Progenitor cell of endocrine pancreas (in vitro differentiated cells): ENCODE data around the gene FSCN2. TPM values are rescaled to one million over a fixed set of nuclear protein-coding genes. Genes with fewer than 3 reads are reported as not detected.
A peak's percentile ranks its signal among the peaks of the same experiment; 100 is the strongest.

Experiments
- DNase-seq: peaks from one replicate; pipeline ENCODE4 v3.0.0; 2021; ENCODE audit warnings: low spot score; ENCODE audit not compliant: unreplicated experiment
- H3K27ac Mint-ChIP-seq: 2 replicates; pipeline ENCODE4 v1.8.0; 2021; ENCODE audit warnings: mild to moderate bottlenecking, moderate library complexity, mixed read lengths
- H3K27me3 Mint-ChIP-seq: 2 replicates; pipeline ENCODE4 v1.8.0; 2021; ENCODE audit warnings: mixed read lengths
- H3K36me3 Mint-ChIP-seq: 2 replicates; pipeline ENCODE4 v1.8.0; 2022; ENCODE audit warnings: mixed read lengths; ENCODE audit not compliant: insufficient read depth
- H3K4me1 Mint-ChIP-seq: 2 replicates; pipeline ENCODE4 v1.8.0; 2021; ENCODE audit warnings: low read depth, mixed read lengths
- H3K4me3 Mint-ChIP-seq: 2 replicates; pipeline ENCODE4 v1.8.0; 2021; ENCODE audit warnings: low read depth, mild to moderate bottlenecking, moderate library complexity, mixed read lengths
- H3K9me3 Mint-ChIP-seq: 2 replicates; pipeline ENCODE4 v1.8.0; 2021; ENCODE audit warnings: low read depth, mixed read lengths
- CTCF ChIP-seq: fragments of 200-600 bp; sonication (generic); IDR thresholded peaks from one replicate; pipeline ENCODE4 v1.5.0; 2021; ENCODE audit warnings: antibody characterized with exemption, mild to moderate bottlenecking; ENCODE audit not compliant: unreplicated experiment
- total RNA-seq: library from RNA; stranded (reverse); gene quantifications from 2 replicates; pipeline ENCODE4 v1.2.1, GENCODE V29; 2021

The FSCN2 gene
- total RNA-seq, 1 donor from 2014 or later, result 5.3 TPM

GRCh38 chr17:81512562-81513371 is 15.4 kb upstream of the FSCN2 start, which contains the start of gene ACTG1:
TSS of gene ACTG1 (minus strand) at chr17:81512799. CDS start at chr17:81512354, 445 bp downstream.
- no peak for TF ChIP-seq CTCF
- H3K27me3 Mint-ChIP-seq, result no peaks in the 10 kb centered on the region
- peak within 1 kb of the TSS; percentile 96 for H3K4me3 Mint-ChIP-seq
- no peaks in the 10 kb centered on the region for H3K9me3 Mint-ChIP-seq
- H3K36me3 Mint-ChIP-seq, result peaks cover 39% of the 10 kb centered on the region
- peaks cover 27% of the 10 kb centered on the region for H3K4me1 Mint-ChIP-seq
- H3K27ac Mint-ChIP-seq, result peak within 1 kb of the TSS; percentile 98
- DNase-seq, result peak; percentile 79

- H3K4me3 Mint-ChIP-seq, result peak overlapping the region; percentile 78
- peaks cover 3% of the 10 kb centered on the region for H3K27me3 Mint-ChIP-seq
- peak overlapping the region; percentile 98 for H3K27ac Mint-ChIP-seq
- H3K4me1 Mint-ChIP-seq, result peaks cover 31% of the 10 kb centered on the region
- H3K9me3 Mint-ChIP-seq, result no peaks in the 10 kb centered on the region
- no peak for TF ChIP-seq CTCF
- peaks cover 39% of the 10 kb centered on the region for H3K36me3 Mint-ChIP-seq
- peak; percentile 54 for DNase-seq
These were observed 14.8 kb upstream of the FSCN2 start for GRCh38 chr17:81513372-81513752.

- H3K27ac Mint-ChIP-seq, result peak overlapping the region; percentile 98
- peaks cover 3% of the 10 kb centered on the region for H3K27me3 Mint-ChIP-seq
- H3K4me3 Mint-ChIP-seq, result peak overlapping the region; percentile 78
- peak; percentile 73 for DNase-seq
- H3K4me1 Mint-ChIP-seq, result peaks cover 29% of the 10 kb centered on the region
- no peak for TF ChIP-seq CTCF
- peaks cover 33% of the 10 kb centered on the region for H3K36me3 Mint-ChIP-seq
- no peaks in the 10 kb centered on the region for H3K9me3 Mint-ChIP-seq
These were observed 14.3 kb upstream of the FSCN2 start for GRCh38 chr17:81513753-81514488.

GRCh38 chr17:81514489-81514738 is 13.8 kb upstream of the FSCN2 start:
- peaks cover 29% of the 10 kb centered on the region for H3K36me3 Mint-ChIP-seq
- TF ChIP-seq CTCF, result no peak
- peaks cover 3% of the 10 kb centered on the region for H3K27me3 Mint-ChIP-seq
- H3K4me3 Mint-ChIP-seq, result peak overlapping the region; percentile 78
- peak overlapping the region; percentile 94 for H3K27ac Mint-ChIP-seq
- no peak for DNase-seq
- peaks cover 24% of the 10 kb centered on the region for H3K4me1 Mint-ChIP-seq
- H3K9me3 Mint-ChIP-seq, result no peaks in the 10 kb centered on the region

- Mint-ChIP-seq H3K27ac (peak overlapping the region; percentile 95), H3K36me3 (peaks cover 23% of the 10 kb centered on the region), H3K27me3 (peaks cover 3% of the 10 kb centered on the region), H3K4me3 (peak overlapping the region; percentile 85), H3K4me1 (peaks cover 19% of the 10 kb centered on the region), H3K9me3 (no peaks in the 10 kb centered on the region)
- no peak for TF ChIP-seq CTCF
- DNase-seq, result peak; percentile 69
These were observed 13.2 kb upstream of the FSCN2 start for GRCh38 chr17:81514739-81515529.
